ENCODE data around the gene PIGX.
A peak's percentile ranks its signal among the peaks of the same experiment; 100 is the strongest.

Gene PIGX

DNA sequence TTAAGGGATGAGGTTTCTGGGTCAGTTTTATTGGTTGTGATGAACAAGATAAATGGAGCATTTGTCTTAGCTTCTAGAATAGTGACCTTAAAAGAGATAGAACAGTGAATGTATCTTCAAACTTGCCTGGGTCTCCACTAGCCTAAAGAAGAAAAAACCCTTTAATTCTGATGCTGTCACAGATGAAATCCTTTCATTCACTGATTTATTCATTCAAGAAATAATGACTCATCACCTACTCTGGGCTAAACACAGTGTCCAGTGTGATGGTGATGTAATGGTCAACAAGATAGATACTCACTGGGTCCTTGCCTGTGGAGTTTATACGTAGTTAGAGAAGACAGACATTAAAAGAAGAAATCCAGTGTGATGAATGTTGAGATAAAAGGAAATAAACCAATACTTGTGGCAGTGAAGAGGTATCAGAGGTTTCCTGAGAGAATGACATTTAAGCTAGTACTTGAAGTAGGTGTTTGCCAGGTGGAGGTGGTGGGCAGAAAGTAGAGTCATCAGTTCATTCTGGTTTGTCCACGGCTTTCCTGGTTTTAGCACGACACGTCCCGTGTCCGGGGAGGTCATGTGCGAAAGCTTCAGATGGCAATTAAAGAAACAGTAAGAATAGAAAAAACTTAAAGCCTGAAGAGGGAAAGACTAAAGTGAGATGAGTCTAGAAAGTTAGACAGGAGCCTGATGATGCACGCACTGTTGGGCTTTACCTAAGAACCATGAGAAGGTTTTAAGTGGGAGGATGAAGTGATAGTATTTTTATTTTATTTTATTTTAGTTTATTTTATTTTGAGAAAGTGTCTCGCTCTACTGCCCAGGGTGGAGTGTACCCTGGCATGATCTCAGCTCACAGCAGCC is 45.9 kb downstream of the PIGX start:
- peak; percentile 60 for DNase-seq (ENCODE audit: low spot score)

DNA sequence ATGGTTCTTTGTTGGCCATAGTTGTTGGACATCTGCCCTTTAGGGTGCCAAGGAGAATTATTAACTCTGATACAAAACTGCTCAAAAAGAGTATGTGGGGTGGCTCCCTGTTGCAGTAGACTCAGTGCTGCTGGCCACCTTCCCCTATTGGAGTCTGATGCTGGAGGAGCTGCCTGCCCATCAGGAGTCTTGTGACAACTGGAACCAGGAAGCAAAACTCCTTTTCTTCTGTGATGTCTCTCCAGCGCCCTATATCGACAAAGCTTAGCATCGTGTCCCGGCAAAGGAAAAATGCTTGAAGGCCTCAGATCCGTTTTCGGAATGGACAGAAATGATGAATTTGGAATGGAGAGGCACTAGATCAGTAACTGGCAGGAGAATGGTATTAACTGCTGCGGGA is 51.0 kb downstream of the PIGX start:
- no peak for DNase-seq (ENCODE audit: low spot score)

DNA sequence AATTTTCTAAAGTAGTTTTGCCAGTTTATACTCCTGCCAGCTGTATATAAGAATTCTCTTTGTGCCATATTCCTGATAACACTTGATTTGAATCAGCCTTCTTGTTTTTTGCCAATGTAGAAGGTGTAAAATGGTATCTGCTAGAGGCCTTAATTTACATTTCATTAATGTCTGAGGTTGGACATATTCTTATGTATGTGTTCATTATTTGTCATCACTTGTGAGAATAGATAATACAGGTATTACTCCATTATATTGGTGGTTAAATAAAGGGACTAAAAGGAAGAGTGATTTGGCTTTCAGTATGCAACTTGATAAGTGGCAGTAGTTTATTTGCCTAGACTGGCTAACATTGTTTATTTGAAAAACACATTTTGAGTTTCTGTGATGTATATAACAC is 53.3 kb downstream of the PIGX start:
- no peak for DNase-seq (ENCODE audit: low spot score)

DNA sequence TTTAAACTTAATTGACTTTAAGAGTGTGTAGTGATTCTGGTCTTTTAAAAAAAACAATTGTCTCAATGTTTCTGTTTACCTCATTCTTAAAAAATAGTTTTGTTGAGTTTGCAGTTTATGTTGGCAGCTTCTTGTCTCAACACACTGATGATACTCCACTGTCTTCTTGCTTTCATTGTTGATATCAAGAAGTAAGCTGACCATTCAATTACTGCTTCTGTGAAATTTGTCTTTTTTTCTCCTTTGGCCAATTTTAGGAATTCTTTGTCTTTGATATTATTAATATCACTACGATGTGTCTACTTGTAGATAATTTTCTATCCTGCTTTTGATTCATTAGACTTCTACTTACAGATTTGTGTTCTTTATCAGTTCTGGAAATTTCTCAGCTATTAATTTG is 58.9 kb downstream of the PIGX start:
- DNase-seq (ENCODE audit: low spot score): no peak

DNA sequence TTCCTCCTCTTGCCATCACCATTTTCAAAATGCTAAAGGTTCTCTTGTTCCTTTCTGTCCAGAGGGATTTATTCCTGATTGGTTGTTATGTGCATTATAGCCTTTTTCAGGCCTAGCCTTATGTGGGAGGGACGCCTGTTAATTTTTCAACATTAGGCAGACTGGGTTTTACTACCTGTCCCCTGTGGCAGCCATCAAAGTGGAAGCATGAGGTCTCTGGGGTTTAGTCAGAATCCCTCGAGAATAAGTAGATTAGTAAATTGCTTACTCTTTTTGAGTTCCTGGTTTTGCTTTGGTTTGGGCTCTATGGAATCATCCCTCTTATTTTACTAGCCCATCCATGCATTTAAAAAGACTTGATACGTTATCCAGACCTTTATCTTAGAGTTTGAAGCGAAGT is 59.9 kb downstream of the PIGX start:
- DNase-seq (ENCODE audit: low spot score): no peak

DNA sequence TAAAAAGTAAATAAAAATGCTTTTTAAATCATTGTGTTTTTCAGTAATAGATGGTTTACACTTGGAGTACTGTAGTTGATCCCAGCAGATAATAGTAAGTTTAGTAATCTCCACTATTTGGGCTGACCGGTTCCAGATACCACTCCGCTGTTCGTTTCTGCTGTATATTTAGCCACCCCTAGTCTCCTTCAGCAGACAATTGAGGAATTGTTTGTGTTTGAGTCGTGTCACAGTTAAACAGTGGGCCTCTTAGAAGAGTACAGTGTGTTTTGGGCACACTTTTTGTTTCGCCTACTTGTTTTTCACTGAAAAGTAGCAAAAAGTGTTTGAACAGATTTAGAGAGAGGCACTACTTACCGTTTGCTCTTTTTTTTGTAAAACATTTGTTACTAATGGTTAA is 60.7 kb downstream of the PIGX start:
- DNase-seq (ENCODE audit: low spot score): no peak

DNA sequence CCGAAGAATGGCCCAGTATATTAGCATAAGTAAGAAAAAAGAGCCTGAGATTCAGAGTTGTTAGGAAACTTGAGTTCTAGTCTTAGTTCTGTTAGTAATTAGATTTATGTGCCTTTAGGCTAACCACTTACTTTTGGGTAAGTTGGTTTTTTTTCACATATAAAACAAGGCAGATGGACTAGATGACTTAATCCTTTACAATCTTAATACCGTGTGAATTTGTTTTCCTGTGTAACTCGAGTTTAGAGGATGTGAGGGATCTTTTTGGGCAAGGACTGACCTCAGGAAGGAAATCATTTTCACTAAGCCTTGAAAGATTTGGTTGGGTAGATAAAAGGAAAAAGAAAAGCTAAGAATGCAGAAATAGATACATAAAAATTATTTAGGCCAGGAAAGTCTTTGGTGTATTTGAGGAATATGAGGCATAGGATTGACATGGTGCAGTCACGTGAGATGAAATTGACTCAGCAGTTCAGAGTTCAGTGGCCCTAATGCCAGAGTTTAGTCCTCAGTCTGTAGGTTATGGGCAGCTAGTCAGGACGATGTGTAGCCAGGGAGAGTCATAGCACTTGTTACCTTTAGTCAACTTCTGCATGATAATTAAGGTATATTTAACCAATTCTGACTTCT is 62.1 kb downstream of the PIGX start:
- DNase-seq (ENCODE audit: low spot score): peak; percentile 62

DNA sequence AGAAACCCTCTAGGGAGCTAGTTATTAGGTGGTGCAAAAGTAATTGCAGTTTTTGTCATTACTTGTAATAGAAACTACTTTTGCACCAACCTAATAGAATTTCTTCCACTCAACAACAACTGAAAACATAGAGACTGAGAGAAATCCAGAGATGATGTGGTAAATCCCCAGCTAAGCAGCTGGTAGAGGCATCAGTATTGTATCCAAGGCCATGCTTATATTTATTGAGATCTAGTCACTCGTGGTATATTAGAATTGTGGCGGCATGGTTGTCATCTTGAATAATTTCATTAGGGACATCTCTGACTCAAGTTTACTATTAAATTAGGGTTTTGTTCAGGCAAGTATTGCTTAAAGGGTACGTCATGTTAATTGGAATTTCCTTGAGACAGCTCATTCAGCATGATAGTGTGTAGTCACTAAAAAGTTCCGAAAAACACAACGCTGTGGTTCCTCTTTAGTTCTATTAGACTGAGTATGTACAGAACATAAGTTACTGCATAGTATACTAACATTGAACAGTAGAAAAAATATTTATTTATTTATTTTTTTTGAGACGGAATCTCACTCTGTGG is 62.8 kb downstream of the PIGX start:
- no peak for DNase-seq (ENCODE audit: low spot score)

DNA sequence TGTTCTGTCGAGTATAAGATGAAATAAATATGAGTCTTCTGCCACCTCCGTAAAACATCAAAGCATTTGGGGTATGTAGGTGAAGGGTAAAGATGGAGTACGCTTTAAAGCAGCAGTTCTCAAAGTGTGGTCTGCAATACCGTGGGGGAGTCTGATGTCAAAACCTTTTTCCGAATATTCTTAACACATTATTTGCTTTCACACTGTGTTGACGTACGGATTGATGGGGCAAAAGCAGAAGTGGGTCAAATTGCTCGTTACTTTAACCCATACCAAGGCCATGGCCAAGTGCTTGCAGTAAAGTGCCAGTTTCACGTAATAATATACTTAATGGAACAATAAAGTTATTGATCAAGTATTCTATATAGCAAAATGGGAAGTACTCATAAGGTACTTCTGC is 63.8 kb downstream of the PIGX start:
- no peak for DNase-seq (ENCODE audit: low spot score)

DNA sequence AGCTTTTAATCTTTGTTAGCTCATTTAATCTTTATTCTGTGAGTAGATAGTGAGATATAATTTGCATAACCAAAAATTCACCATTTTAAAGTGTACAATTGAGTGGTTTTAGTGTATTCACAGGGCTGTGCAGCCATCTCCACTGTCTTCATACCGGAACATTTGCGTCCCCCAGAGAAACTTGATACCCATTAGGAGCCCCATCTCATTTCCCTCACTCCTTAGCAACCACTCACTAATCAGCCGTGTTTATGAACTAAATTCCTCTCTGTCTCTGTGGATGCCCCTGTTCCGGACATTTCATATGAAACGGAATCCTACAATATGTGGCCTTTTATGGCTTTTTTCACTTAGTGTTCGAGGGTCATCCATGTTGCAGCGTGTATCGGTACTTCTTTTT is 65.7 kb downstream of the PIGX start:
- DNase-seq (ENCODE audit: low spot score): no peak

DNA sequence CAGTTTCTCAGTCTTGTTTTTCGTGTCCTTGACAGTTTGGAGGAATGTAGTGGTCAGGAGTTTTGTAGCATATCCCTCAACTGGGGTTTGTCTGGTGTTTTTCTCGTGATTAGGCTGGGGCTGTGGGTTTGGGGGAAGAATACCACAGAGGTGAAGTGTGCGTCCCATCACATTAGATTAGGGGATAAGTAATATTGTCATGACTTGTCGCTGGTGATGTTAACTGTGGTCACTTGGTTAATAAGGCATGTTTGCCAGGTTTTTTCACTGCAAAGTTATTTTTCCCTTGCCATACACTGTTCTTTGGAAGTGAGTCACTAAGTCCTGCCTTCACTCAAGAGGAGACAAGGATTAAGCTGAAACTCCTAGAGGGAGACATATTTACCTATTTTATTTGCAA is 66.6 kb downstream of the PIGX start:
- DNase-seq (ENCODE audit: low spot score): no peak

DNA sequence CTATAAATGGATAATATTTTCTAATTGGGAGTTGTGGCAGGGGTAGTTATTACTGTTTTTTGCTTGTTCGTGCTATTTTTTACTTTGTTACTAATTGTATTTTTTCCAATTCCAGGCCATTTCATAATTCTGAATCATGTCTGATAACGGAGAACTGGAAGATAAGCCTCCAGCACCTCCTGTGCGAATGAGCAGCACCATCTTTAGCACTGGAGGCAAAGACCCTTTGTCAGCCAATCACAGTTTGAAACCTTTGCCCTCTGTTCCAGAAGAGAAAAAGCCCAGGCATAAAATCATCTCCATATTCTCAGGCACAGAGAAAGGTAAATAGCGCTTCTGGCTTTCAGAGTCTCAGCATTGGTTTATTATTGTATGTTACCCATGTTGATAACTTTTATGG is 70.3 kb downstream of the PIGX start:
- DNase-seq (ENCODE audit: low spot score): no peak
